ENCODE results near the gene ZNF93. TPM values are rescaled to one million over a fixed set of nuclear protein-coding genes. Genes with fewer than 3 reads are reported as not detected.

The ZNF93 gene
- total and polyA plus RNA-seq, 2 of the 13 experiments (the other 11 are each of a cell fraction or from before 2014, with no cell fraction given), result 0.49 to 0.66 TPM

- TF ChIP-seq, protein P1, sequence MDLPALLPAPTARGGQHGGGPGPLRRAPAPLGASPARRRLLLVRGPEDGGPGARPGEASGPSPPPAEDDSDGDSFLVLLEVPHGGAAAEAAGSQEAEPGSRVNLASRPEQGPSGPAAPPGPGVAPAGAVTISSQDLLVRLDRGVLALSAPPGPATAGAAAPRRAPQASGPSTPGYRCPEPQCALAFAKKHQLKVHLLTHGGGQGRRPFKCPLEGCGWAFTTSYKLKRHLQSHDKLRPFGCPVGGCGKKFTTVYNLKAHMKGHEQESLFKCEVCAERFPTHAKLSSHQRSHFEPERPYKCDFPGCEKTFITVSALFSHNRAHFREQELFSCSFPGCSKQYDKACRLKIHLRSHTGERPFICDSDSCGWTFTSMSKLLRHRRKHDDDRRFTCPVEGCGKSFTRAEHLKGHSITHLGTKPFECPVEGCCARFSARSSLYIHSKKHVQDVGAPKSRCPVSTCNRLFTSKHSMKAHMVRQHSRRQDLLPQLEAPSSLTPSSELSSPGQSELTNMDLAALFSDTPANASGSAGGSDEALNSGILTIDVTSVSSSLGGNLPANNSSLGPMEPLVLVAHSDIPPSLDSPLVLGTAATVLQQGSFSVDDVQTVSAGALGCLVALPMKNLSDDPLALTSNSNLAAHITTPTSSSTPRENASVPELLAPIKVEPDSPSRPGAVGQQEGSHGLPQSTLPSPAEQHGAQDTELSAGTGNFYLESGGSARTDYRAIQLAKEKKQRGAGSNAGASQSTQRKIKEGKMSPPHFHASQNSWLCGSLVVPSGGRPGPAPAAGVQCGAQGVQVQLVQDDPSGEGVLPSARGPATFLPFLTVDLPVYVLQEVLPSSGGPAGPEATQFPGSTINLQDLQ (CRISPR knock-in tag; IDR thresholded peaks at IDR 0.05), result no peak
- TF ChIP-seq PBX3 (CRISPR knock-in tag; IDR thresholded peaks at IDR 0.05; ENCODE audit: borderline replicate concordance) (no peak), NAIF1 (CRISPR knock-in tag; IDR thresholded peaks at IDR 0.05; ENCODE audit: borderline replicate concordance) (no peak), GATAD1 (CRISPR knock-in tag; IDR thresholded peaks at IDR 0.05) (no peak; the same call in 1 of the 2 replicates), KDM5A (IDR thresholded peaks at IDR 0.05; ENCODE audit: borderline replicate concordance, low read length) (peak; percentile 38; the same call in 1 of the 2 replicates), NPAS2 (CRISPR knock-in tag; IDR thresholded peaks at IDR 0.05; ENCODE audit: borderline replicate concordance) (no peak), ZHX1 (CRISPR knock-in tag; IDR thresholded peaks at IDR 0.05; ENCODE audit: low read depth) (0 out of 2 replicates have a peak, but pooled peaks have one; percentile 58), ZNF781 (CRISPR knock-in tag; IDR thresholded peaks at IDR 0.05; ENCODE audit: borderline replicate concordance, not compliant biosample characterization) (peak; percentile 54), TARDBP (CRISPR knock-in tag; IDR thresholded peaks at IDR 0.05) (no peak), NKX3-1 (CRISPR knock-in tag; IDR thresholded peaks at IDR 0.05) (no peak; the same call in 1 of the 2 replicates), SUZ12 (IDR thresholded peaks at IDR 0.05; ENCODE audit: low read depth, low read length) (no peak), ZNF776 (CRISPR knock-in tag; IDR thresholded peaks at IDR 0.05) (no peak), CHD4 (IDR thresholded peaks at IDR 0.05; ENCODE audit: borderline replicate concordance, low read length) (no peak), RBM22 (optimal IDR thresholded peaks at IDR 0.05; ENCODE audit: low read length) (no peak), SNAPC5 (CRISPR knock-in tag; IDR thresholded peaks at IDR 0.05; ENCODE audit: borderline replicate concordance) (no peak), HIVEP1 (CRISPR knock-in tag; IDR thresholded peaks at IDR 0.05) (0 out of 2 replicates have a peak, but pooled peaks have one; percentile 43)
- TF ChIP-seq, protein P2, sequence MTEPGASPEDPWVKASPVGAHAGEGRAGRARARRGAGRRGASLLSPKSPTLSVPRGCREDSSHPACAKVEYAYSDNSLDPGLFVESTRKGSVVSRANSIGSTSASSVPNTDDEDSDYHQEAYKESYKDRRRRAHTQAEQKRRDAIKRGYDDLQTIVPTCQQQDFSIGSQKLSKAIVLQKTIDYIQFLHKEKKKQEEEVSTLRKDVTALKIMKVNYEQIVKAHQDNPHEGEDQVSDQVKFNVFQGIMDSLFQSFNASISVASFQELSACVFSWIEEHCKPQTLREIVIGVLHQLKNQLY (CRISPR knock-in tag; IDR thresholded peaks at IDR 0.05), result no peak
- TF ChIP-seq, protein P3, sequence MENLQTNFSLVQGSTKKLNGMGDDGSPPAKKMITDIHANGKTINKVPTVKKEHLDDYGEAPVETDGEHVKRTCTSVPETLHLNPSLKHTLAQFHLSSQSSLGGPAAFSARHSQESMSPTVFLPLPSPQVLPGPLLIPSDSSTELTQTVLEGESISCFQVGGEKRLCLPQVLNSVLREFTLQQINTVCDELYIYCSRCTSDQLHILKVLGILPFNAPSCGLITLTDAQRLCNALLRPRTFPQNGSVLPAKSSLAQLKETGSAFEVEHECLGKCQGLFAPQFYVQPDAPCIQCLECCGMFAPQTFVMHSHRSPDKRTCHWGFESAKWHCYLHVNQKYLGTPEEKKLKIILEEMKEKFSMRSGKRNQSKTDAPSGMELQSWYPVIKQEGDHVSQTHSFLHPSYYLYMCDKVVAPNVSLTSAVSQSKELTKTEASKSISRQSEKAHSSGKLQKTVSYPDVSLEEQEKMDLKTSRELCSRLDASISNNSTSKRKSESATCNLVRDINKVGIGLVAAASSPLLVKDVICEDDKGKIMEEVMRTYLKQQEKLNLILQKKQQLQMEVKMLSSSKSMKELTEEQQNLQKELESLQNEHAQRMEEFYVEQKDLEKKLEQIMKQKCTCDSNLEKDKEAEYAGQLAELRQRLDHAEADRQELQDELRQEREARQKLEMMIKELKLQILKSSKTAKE (CRISPR knock-in tag; IDR thresholded peaks at IDR 0.05; ENCODE audit: borderline replicate concordance), result no peak
Observed at GRCh38 chr19:19865750-19866610, 34.8 kb upstream of the ZNF93 start, which contains the start of gene ZNF253 (continued).

All from HepG2 (cell line).